HEK293 (cell line): ENCODE results near the gene IZUMO4.
A peak's percentile ranks its signal among the peaks of the same experiment; 100 is the strongest.

Experiments
- CTCF ChIA-PET: fragments of 350-600 bp; formaldehyde crosslinking; extraction: SDS; loops from one replicate; lab custom pipeline; 2021; ENCODE audit warnings: antibody characterized with exemption; lab: Yijun Ruan, JAX
- POLR2A ChIA-PET: fragments of 300-600 bp; formaldehyde crosslinking; extraction: SDS; loops from one replicate; lab custom pipeline; 2020; ENCODE audit warnings: antibody characterized with exemption, inconsistent platforms; lab: Yijun Ruan, JAX
- H3K27ac ChIP-seq: fragments of 200-500 bp; sonication (Bioruptor generic); 2 replicates; pipeline ENCODE4 v1.5.1; 2014; ENCODE audit warnings: low read depth, low read length, control low read depth, inconsistent platforms; ENCODE audit errors: extremely low read depth
- H3K36me3 ChIP-seq, 2 experiments: fragments of 200-500 bp in 1 of 2; sonication (Bioruptor generic) in 1 of 2; 1 replicate in 1 of 2; 2 replicates in 1 of 2; pipeline ENCODE4 v1.5.1; 2014 to 2017; ENCODE audit warnings: inconsistent platforms in 2 of 2, low read length in 2 of 2; ENCODE audit not compliant: control insufficient read depth in 2 of 2, insufficient read depth in 1 of 2
- H3K4me1 ChIP-seq: fragments of 200-500 bp; sonication (Bioruptor generic); 2 replicates; pipeline ENCODE4 v1.5.1; 2014; ENCODE audit warnings: mild to moderate bottlenecking, low read length, inconsistent platforms; ENCODE audit not compliant: control insufficient read depth, insufficient read depth
- H3K4me3 ChIP-seq: 2 replicates; pipeline ENCODE4 v1.5.1; 2011; ENCODE audit warnings: low read depth, mild to moderate bottlenecking, control low read depth, low read length, moderate library complexity
- H3K9me3 ChIP-seq: fragments of 200-500 bp; sonication (Bioruptor generic); 2 replicates; pipeline ENCODE4 v1.5.1; 2014; ENCODE audit warnings: low read depth, low read length, inconsistent platforms; ENCODE audit not compliant: control insufficient read depth, insufficient read depth
- EGR2 ChIP-seq: fragments of 450-650 bp; formaldehyde crosslinking; IDR thresholded peaks from 2 replicates; pipeline ENCODE4 v1.5.1; 2016; ENCODE audit warnings: low read depth, missing biosample characterization, missing genetic modification characterization
- HOXC10 ChIP-seq: sonication (generic); formaldehyde crosslinking; IDR thresholded peaks from 2 replicates; pipeline ENCODE4 v1.8.1; 2023; ENCODE audit warnings: mild to moderate bottlenecking, missing genetic modification reagents
- INSM2 ChIP-seq: fragments of 450-650 bp; formaldehyde crosslinking; IDR thresholded peaks from 2 replicates; pipeline ENCODE4 v1.5.1; 2016; ENCODE audit warnings: missing biosample characterization, missing genetic modification characterization
- KLF1 ChIP-seq: fragments of 450-650 bp; formaldehyde crosslinking; IDR thresholded peaks from 2 replicates; pipeline ENCODE4 v1.5.1; 2016; ENCODE audit warnings: missing biosample characterization, missing genetic modification characterization
- KLF10 ChIP-seq: fragments of 450-650 bp; IDR thresholded peaks from 2 replicates; pipeline ENCODE4 v1.5.1; 2018; ENCODE audit warnings: missing biosample characterization, mild to moderate bottlenecking, missing genetic modification characterization
- KLF8 ChIP-seq: fragments of 450-650 bp; formaldehyde crosslinking; IDR thresholded peaks from 2 replicates; pipeline ENCODE4 v1.5.1; 2016; ENCODE audit warnings: missing biosample characterization, missing genetic modification characterization
- OVOL3 ChIP-seq: fragments of 450-650 bp; formaldehyde crosslinking; IDR thresholded peaks from 2 replicates; pipeline ENCODE4 v1.5.1; 2016; ENCODE audit warnings: missing biosample characterization, missing genetic modification characterization
- REPIN1 ChIP-seq: fragments of 450-650 bp; formaldehyde crosslinking; IDR thresholded peaks from 2 replicates; pipeline ENCODE4 v1.5.1; 2017; ENCODE audit warnings: missing biosample characterization, missing genetic modification characterization, low read depth
- SP7 ChIP-seq: fragments of 450-650 bp; formaldehyde crosslinking; IDR thresholded peaks from 2 replicates; pipeline ENCODE4 v1.5.1; 2016; ENCODE audit warnings: missing biosample characterization, missing genetic modification characterization
- ZBTB10 ChIP-seq: fragments of 450-650 bp; formaldehyde crosslinking; IDR thresholded peaks from 2 replicates; pipeline ENCODE4 v1.5.1; 2016; ENCODE audit warnings: missing biosample characterization, missing genetic modification characterization
- ZBTB48 ChIP-seq: fragments of 450-650 bp; formaldehyde crosslinking; IDR thresholded peaks from 2 replicates; pipeline ENCODE4 v1.5.1; 2016; ENCODE audit warnings: missing biosample characterization, missing genetic modification characterization
- ZNF10 ChIP-seq: fragments of 450-650 bp; formaldehyde crosslinking; IDR thresholded peaks from 2 replicates; pipeline ENCODE4 v1.5.1; 2017; ENCODE audit warnings: missing biosample characterization, missing genetic modification characterization
- ZNF114 ChIP-seq: fragments of 450-650 bp; formaldehyde crosslinking; IDR thresholded peaks from 2 replicates; pipeline ENCODE4 v1.5.0; 2017; ENCODE audit warnings: missing biosample characterization, missing genetic modification characterization
- ZNF239 ChIP-seq: fragments of 450-650 bp; formaldehyde crosslinking; IDR thresholded peaks from 2 replicates; pipeline ENCODE4 v1.5.1; 2016; ENCODE audit warnings: missing biosample characterization, missing genetic modification characterization
- ZNF24 ChIP-seq: fragments of 450-650 bp; formaldehyde crosslinking; IDR thresholded peaks from 2 replicates; pipeline ENCODE4 v1.5.1; 2016; ENCODE audit warnings: missing biosample characterization, missing genetic modification characterization
- ZNF274 ChIP-seq, 2 experiments: fragments of 200-500 bp in 1 of 2; fragments of 450-650 bp in 1 of 2; sonication (Bioruptor generic) in 1 of 2; formaldehyde crosslinking in 1 of 2; IDR thresholded peaks; 2 replicates each; pipeline versions ENCODE4 v1.5.1 to v1.6.1; 2014 to 2016; ENCODE audit warnings: borderline replicate concordance in 1 of 2, inconsistent platforms in 1 of 2, low read length in 1 of 2, missing biosample characterization in 1 of 2, missing genetic modification characterization in 1 of 2
- ZNF302 ChIP-seq: fragments of 450-650 bp; formaldehyde crosslinking; IDR thresholded peaks from 2 replicates; pipeline ENCODE4 v1.5.1; 2016; ENCODE audit warnings: missing biosample characterization, missing genetic modification characterization, low read depth
- ZNF335 ChIP-seq: fragments of 450-650 bp; formaldehyde crosslinking; conservative IDR thresholded peaks from 2 replicates; pipeline ENCODE4 v1.5.1; 2016; ENCODE audit warnings: missing biosample characterization, missing genetic modification characterization
- ZNF404 ChIP-seq: fragments of 450-650 bp; formaldehyde crosslinking; IDR thresholded peaks from 2 replicates; pipeline ENCODE4 v1.5.1; 2017; ENCODE audit warnings: missing biosample characterization, missing genetic modification characterization
- ZNF580 ChIP-seq: fragments of 450-650 bp; formaldehyde crosslinking; IDR thresholded peaks from 2 replicates; pipeline ENCODE4 v1.5.1; 2016; ENCODE audit warnings: missing biosample characterization, missing genetic modification characterization
- ZNF596 ChIP-seq: fragments of 450-650 bp; IDR thresholded peaks from 2 replicates; pipeline ENCODE4 v1.5.0; 2018; ENCODE audit warnings: missing biosample characterization, mild to moderate bottlenecking, missing genetic modification characterization, moderate library complexity
- ZNF600 ChIP-seq: fragments of 450-650 bp; formaldehyde crosslinking; IDR thresholded peaks from 2 replicates; pipeline ENCODE4 v1.5.1; 2016; ENCODE audit warnings: missing biosample characterization, missing genetic modification characterization
- ZNF677 ChIP-seq: fragments of 450-650 bp; IDR thresholded peaks from 2 replicates; pipeline ENCODE4 v1.5.0; 2018; ENCODE audit warnings: missing biosample characterization, mild to moderate bottlenecking, missing genetic modification characterization, moderate library complexity
- ZSCAN18 ChIP-seq: fragments of 450-650 bp; formaldehyde crosslinking; IDR thresholded peaks from 2 replicates; pipeline ENCODE4 v1.5.1; 2016; ENCODE audit warnings: missing biosample characterization, missing genetic modification characterization
- TF ChIP-seq, protein P1 (sequence below): fragments of 450-650 bp; formaldehyde crosslinking; IDR thresholded peaks from 2 replicates; pipeline ENCODE4 v1.5.1; 2016; ENCODE audit warnings: missing biosample characterization, missing genetic modification characterization, borderline replicate concordance

The IZUMO4 gene

DNA sequence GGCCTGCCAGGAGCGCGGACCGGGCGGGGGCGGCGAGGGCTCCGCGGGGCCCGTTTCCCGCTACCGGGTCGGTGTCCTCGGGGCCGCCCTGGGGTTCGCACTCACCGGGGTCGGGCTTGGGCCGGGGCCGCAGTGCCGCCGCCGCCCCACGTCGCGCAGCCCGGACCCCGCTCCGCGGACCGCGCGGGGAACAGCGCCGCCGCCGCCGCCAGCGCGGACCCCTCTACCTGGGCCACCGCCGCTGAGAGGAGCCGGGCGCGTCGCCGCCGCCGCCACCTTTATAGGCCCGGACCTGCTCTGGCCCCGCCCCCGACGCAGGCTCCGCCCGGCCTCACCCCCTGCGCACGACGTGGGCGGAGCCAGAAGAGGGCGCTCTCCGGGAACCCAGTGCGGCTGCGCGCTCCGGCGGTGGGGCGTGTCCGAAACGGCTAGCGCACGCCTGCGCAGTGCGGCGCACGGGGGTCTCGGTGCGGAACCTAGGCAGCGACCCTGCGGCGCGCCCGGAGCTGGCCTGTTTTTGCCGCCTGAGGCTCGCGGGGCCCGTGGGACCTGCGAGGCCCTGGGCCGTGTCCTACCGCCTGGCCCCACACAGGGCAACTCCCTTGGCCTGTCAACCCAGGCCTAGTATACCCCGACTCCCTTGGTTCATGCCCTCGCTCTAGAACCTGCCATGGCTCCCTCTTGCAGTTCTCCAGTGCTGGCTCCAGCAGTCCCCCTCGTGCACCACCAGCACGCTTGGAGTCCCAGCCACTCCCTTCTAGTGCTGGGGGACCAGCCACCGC lies 45.5 kb upstream of the IZUMO4 start, which contains the start of gene MKNK2:
Gene MKNK2 (minus strand): TSS at position 254 of the 782 bp plus-strand sequence. CDS start 393 bp downstream, outside the sequence.
- Histone ChIP-seq H3K4me3 (peak within 1 kb of the TSS; percentile 55), H3K4me1 (peaks cover 3% of the 10 kb centered on the region; the same call in 1 of the 2 replicates), H3K27ac (peak within 1 kb of the TSS; percentile 47; the same call in 1 of the 2 replicates), H3K36me3 (peaks cover 0 to 28% of the 10 kb centered on the region in 2 experiments; a peak in 1 of 3 replicates), H3K9me3 (no peaks in the 10 kb centered on the region)
- CTCF ChIA-PET = interaction anchor here (0.5 to 1.9 kb wide), 7 partner anchors 9 to 204 kb away, joined by 3 to 6 read pairs (median 4); no protein-coding TSS in a partner anchor
- POLR2A ChIA-PET = interaction anchor here (0.6 to 1.9 kb wide), 8 partner anchors 9 to 45 kb away, joined by 3 to 11 read pairs (median 4); no protein-coding TSS in a partner anchor
- TF ChIP-seq INSM2 (tag by site-specific recombination) (0 out of 2 replicates have a peak, but pooled peaks have one; percentile 16), EGR2 (peak; percentile 50; the same call in 1 of the 2 replicates), KLF1 (tag by site-specific recombination) (peak; percentile 29), SP7 (tag by site-specific recombination) (peak; percentile 69), ZNF24 (tag by site-specific recombination) (peak; percentile 77), ZBTB48 (tag by site-specific recombination) (peak; percentile 44), REPIN1 (tag by site-specific recombination) (0 out of 2 replicates have a peak, but pooled peaks have one; percentile 47), ZSCAN18 (tag by site-specific recombination) (no peak), ZNF600 (tag by site-specific recombination) (peak; percentile 67), ZNF596 (peak; percentile 47; the same call in 1 of the 2 replicates), ZNF335 (tag by site-specific recombination) (peak; percentile 87), ZBTB10 (tag by site-specific recombination) (peak; percentile 70; the same call in 1 of the 2 replicates), KLF8 (tag by site-specific recombination) (peak; percentile 74), OVOL3 (tag by site-specific recombination) (0 out of 2 replicates have a peak, but pooled peaks have one; percentile 26), ZNF404 (tag by site-specific recombination) (no peak), ZNF677 (peak; percentile 71), KLF10 (0 out of 2 replicates have a peak, but pooled peaks have one; percentile 66), ZNF302 (tag by site-specific recombination) (no peak), ZNF580 (peak; percentile 97), ZNF274 (IDR thresholded peaks at IDR 0.05; ENCODE audit: low read length) (no peak), ZNF274 (tag by site-specific recombination; IDR thresholded peaks at IDR 0.05; ENCODE audit: borderline replicate concordance) (no peak), HOXC10 (no peak), ZNF10 (tag by site-specific recombination) (no peak), ZNF114 (no peak), ZNF239 (tag by site-specific recombination) (0 out of 2 replicates have a peak, but pooled peaks have one; percentile 37)
- TF ChIP-seq, protein P1, sequence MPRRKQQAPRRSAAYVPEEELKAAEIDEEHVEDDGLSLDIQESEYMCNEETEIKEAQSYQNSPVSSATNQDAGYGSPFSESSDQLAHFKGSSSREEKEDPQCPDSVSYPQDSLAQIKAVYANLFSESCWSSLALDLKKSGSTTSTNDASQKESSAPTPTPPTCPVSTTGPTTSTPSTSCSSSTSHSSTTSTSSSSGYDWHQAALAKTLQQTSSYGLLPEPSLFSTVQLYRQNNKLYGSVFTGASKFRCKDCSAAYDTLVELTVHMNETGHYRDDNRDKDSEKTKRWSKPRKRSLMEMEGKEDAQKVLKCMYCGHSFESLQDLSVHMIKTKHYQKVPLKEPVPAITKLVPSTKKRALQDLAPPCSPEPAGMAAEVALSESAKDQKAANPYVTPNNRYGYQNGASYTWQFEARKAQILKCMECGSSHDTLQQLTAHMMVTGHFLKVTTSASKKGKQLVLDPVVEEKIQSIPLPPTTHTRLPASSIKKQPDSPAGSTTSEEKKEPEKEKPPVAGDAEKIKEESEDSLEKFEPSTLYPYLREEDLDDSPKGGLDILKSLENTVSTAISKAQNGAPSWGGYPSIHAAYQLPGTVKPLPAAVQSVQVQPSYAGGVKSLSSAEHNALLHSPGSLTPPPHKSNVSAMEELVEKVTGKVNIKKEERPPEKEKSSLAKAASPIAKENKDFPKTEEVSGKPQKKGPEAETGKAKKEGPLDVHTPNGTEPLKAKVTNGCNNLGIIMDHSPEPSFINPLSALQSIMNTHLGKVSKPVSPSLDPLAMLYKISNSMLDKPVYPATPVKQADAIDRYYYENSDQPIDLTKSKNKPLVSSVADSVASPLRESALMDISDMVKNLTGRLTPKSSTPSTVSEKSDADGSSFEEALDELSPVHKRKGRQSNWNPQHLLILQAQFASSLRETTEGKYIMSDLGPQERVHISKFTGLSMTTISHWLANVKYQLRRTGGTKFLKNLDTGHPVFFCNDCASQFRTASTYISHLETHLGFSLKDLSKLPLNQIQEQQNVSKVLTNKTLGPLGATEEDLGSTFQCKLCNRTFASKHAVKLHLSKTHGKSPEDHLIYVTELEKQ (tag by site-specific recombination) = no peak
